ENCODE measurements around the gene CNTN4. TPM values are rescaled to one million over a fixed set of nuclear protein-coding genes. Genes with fewer than 3 reads are reported as not detected.

The CNTN4 gene
- total RNA-seq, 2 donors from 2014 or later, result 13.0 to 50.1 TPM

DNA sequence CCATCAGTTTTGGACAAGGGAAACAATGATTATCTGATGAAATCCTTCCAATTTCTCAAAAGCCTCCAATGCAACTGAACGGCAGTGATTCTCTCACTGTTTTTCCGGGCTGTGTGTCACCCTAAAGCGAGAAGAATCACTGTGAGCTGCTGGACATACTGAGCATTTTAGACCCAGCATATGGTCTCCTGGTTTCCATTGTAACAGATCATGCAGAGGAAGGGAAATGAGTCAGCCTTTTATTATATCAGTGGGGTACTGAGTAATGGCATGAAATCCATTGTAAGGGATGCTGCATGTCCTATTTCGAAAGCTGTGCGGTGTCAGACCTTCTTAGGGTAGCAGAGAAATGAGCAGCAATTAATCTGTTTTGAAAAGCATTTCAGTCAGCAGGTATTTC is 724.4 kb downstream of the CNTN4 start:
- H3K27ac ChIP-seq, result no peak overlapping the region
- TF ChIP-seq, protein P1, sequence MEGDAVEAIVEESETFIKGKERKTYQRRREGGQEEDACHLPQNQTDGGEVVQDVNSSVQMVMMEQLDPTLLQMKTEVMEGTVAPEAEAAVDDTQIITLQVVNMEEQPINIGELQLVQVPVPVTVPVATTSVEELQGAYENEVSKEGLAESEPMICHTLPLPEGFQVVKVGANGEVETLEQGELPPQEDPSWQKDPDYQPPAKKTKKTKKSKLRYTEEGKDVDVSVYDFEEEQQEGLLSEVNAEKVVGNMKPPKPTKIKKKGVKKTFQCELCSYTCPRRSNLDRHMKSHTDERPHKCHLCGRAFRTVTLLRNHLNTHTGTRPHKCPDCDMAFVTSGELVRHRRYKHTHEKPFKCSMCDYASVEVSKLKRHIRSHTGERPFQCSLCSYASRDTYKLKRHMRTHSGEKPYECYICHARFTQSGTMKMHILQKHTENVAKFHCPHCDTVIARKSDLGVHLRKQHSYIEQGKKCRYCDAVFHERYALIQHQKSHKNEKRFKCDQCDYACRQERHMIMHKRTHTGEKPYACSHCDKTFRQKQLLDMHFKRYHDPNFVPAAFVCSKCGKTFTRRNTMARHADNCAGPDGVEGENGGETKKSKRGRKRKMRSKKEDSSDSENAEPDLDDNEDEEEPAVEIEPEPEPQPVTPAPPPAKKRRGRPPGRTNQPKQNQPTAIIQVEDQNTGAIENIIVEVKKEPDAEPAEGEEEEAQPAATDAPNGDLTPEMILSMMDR (IDR thresholded peaks at IDR 0.05), result no peak
- no peak for TF ChIP-seq POLR2A (IDR thresholded peaks at IDR 0.05)

DNA sequence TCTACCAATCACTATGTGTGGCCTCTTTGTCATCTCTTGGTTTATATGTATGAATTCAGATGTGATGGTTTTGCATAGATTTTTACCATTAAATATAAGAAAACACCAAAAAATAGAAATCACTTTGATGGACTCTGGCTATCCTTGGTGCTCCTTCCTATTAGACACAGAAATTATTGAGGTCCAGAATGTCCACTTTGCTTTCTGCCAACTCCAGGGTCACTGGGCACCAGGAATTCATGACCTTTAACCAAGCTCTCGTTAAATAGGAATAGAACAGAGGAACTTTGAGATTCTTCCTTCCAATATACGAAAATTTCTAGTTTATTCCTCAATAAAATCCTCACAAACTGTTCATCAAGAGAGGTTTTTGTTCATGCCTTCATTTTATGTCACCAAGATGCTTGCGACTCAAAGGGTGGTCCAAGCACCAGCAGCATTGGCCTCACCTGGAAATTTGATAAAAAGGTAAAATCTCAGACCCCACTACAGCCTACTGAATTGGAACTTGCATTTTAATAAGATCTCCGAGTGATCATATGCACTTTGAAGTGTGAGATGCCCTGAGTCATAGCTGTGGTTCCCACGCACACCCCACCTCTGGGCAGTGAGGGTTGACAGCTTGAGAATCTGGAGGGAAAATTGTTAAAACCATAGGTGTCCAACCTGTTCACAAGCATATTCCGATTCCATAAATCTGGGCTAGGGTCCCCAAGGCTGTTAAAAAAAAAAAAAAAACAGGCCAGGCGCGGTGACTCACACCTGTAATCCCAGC is 725.0 kb downstream of the CNTN4 start:
- intact Hi-C loops (cut with DNase I), result no loop called here
- WGBS, 2 donors, result 66 to 71% methylated on average over 8 of the region's 8 CpGs
- TF ChIP-seq, protein P1 (IDR thresholded peaks at IDR 0.05), result no peak
- TF ChIP-seq POLR2A (IDR thresholded peaks at IDR 0.05), result no peak
- no peak overlapping the region for H3K27ac ChIP-seq
- H3K9me3 ChIP-seq, result no peaks in the 10 kb centered on the region
- no peaks in the 10 kb centered on the region for H3K4me1 ChIP-seq
- no peaks in the 10 kb centered on the region for H3K36me3 ChIP-seq (replicated peaks in 1 of 2; ENCODE audit: insufficient read depth in 1 of 2, low read depth in 2 of 2)
- no peak for ATAC-seq
- H3K4me3 ChIP-seq, result no peak overlapping the region
- no peaks in the 10 kb centered on the region for H3K27me3 ChIP-seq
- DNase-seq, result no peak

More for the DNA sequence above, 724.4 kb downstream of the CNTN4 start:
- WGBS, 2 donors, result 55 to 78% methylated on average over 5 of the region's 5 CpGs
- Histone ChIP-seq H3K36me3 (replicated peaks in 1 of 2; ENCODE audit: insufficient read depth in 1 of 2, low read depth in 2 of 2) (no peaks in the 10 kb centered on the region), H3K4me1 (no peaks in the 10 kb centered on the region), H3K4me3 (no peak overlapping the region), H3K9me3 (no peaks in the 10 kb centered on the region), H3K27me3 (no peaks in the 10 kb centered on the region)
- intact Hi-C loops (cut with DNase I), result no loop called here
- no peak for DNase-seq
- ATAC-seq, result no peak

- no peaks in the 10 kb centered on the region for H3K27me3 ChIP-seq
- intact Hi-C loops (cut with DNase I), result no loop called here
- no peaks in the 10 kb centered on the region for H3K9me3 ChIP-seq
- H3K27ac ChIP-seq, result no peak overlapping the region
- no peaks in the 10 kb centered on the region for H3K36me3 ChIP-seq (replicated peaks in 1 of 2; ENCODE audit: insufficient read depth in 1 of 2, low read depth in 2 of 2)
- H3K4me1 ChIP-seq, result no peaks in the 10 kb centered on the region
- WGBS, 2 donors, result 62 to 67% methylated on average over 4 of the region's 4 CpGs
- TF ChIP-seq, protein P1 (IDR thresholded peaks at IDR 0.05), result no peak
- no peak for TF ChIP-seq POLR2A (IDR thresholded peaks at IDR 0.05)
- DNase-seq, result no peak
- ATAC-seq, result no peak
- H3K4me3 ChIP-seq, result no peak overlapping the region
These were observed 727.4 kb downstream of the CNTN4 start for GRCh38 chr3:2826036-2826435.

- Histone ChIP-seq H3K36me3 (replicated peaks in 1 of 2; ENCODE audit: insufficient read depth in 1 of 2, low read depth in 2 of 2) (no peaks in the 10 kb centered on the region), H3K27me3 (no peaks in the 10 kb centered on the region), H3K4me3 (no peak overlapping the region), H3K27ac (no peak overlapping the region), H3K4me1 (no peaks in the 10 kb centered on the region), H3K9me3 (no peaks in the 10 kb centered on the region)
- intact Hi-C loops (cut with DNase I), result no loop called here
- DNase-seq (no peak), ATAC-seq (no peak)
- TF ChIP-seq POLR2A (IDR thresholded peaks at IDR 0.05), result no peak
- TF ChIP-seq, protein P1 (IDR thresholded peaks at IDR 0.05), result no peak
- 38 to 49% methylated on average over 3 of the region's 3 CpGs for WGBS, 2 donors
These were observed 727.8 kb downstream of the CNTN4 start for GRCh38 chr3:2826453-2826852.

DNA sequence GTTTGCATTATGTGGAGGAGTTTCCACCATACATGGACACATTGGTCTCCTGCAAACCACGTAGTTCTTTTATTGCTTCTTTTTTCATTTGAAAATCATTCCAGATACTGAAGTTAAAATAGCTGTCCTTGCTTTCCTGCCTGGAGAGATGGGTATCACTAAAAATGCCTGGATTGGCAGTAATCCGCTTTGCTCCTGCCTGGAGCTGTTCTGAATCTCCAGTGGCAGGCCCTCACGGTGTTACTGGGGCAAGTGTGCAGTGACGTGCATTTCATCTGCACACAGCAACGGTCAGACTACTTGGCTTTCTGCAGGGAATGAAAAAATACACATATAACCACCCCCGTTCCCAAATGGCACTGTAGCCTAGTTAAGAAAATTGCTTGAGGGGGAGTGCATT is 738.6 kb downstream of the CNTN4 start:
- no peaks in the 10 kb centered on the region for H3K4me1 ChIP-seq
- ATAC-seq, result no peak
- intact Hi-C loops (cut with DNase I), result no loop called here
- WGBS, 2 donors, result 47 to 63% methylated on average over 6 of the region's 6 CpGs
- no peaks in the 10 kb centered on the region for H3K9me3 ChIP-seq
- no peak for TF ChIP-seq POLR2A (IDR thresholded peaks at IDR 0.05)
- TF ChIP-seq, protein P1 (IDR thresholded peaks at IDR 0.05), result no peak
- H3K27me3 ChIP-seq, result no peaks in the 10 kb centered on the region
- no peak overlapping the region for H3K4me3 ChIP-seq
- DNase-seq, result peak in 1 of 4 donors; percentile 7
- H3K27ac ChIP-seq, result no peak overlapping the region
- H3K36me3 ChIP-seq (replicated peaks in 1 of 2; ENCODE audit: insufficient read depth in 1 of 2, low read depth in 2 of 2), result no peaks in the 10 kb centered on the region

All from body of pancreas (tissue), 4 donors.